MV-4-11 (cell line): ENCODE data around the gene NCOA1.
A peak's percentile ranks its signal among the peaks of the same experiment; 100 is the strongest.
"Not testable (repeated sequence)": the region's sequence is repeated elsewhere in the genome, so short reads cannot be mapped to it uniquely, and the experiment has no call there.

Experiments
- DNase-seq: peaks from one replicate; lab custom pipeline; 2025; lab: John Stamatoyannopoulos, UW

NCOA1 gene

DNA sequence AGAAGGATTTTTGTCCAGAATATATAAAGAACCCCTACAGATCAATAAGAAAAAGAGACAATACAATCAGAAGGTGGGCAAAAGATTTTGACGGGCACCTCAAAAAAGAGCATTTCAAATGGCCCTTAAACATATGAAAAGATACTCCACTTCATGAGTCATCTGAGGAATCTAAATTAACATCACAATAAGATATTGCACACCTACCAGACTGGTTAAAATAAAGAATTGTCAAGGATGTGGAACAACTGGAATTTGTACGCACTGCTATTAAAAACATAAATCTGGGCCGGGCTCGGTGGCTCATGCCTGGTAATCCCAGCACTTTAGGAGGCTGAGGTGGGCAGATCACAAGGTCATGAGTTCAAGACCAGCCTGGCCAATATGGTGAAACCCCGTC lies 17.0 kb upstream of the NCOA1 start:
- DNase-seq, result no peak

DNA sequence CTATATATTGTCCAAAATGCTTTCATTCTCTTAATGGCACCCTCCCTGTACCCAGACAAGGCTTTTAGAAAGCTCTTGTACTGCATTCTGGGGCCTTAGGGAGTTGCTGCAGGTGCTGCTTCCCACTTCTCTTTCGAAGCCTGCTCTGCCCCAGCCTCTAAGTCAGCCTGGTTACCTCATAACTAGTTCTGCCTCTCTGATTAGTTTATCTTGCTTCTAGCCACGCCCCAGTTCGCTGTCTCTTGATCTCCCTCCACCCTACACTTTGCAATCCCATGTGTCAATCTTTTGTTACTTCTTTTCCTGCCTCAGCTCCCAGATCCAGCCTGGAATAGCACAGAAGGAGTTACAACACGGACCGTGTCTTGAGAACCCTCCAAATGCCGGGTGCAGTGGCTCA lies 13.8 kb upstream of the NCOA1 start:
- peak; percentile 69 for DNase-seq

DNA sequence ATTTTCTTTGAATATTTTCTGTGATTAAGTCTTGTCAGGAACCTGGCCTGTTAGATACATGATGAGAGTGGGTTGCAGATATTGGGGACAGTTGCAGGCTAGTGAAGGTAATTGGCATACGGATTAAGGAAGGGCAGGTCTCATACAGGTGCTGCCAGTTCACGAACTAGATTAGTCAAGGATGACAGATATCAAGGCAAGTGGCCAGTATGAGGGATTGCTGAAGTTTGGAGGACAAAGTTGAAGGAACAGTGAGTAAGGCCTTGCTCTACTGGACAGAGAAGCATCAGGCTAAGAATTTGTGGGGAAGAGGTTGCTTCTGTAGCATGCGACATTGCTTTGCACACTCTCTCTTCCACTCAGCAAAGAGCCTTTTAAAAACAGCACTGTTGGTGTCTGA lies 12.8 kb upstream of the NCOA1 start:
- no peak for DNase-seq

DNA sequence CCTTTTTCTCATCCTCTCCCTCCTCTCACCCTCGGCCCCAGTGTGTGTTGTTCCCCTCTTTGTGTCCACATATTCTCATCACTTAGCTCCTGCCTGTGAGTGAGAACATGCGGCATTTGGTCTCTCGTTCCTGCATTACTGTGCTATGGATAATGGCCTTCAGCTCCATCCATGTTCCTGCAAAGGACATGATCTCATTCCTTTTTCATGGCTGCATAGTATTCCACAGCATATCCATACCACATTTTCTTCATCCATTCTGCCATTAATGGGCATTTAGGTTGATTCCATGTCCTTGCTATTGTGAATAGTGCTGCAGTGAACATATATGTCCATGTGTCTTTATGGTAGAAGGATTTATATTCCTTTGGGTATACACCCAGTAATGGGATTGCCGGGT lies 10.8 kb upstream of the NCOA1 start:
- DNase-seq, result no peak

DNA sequence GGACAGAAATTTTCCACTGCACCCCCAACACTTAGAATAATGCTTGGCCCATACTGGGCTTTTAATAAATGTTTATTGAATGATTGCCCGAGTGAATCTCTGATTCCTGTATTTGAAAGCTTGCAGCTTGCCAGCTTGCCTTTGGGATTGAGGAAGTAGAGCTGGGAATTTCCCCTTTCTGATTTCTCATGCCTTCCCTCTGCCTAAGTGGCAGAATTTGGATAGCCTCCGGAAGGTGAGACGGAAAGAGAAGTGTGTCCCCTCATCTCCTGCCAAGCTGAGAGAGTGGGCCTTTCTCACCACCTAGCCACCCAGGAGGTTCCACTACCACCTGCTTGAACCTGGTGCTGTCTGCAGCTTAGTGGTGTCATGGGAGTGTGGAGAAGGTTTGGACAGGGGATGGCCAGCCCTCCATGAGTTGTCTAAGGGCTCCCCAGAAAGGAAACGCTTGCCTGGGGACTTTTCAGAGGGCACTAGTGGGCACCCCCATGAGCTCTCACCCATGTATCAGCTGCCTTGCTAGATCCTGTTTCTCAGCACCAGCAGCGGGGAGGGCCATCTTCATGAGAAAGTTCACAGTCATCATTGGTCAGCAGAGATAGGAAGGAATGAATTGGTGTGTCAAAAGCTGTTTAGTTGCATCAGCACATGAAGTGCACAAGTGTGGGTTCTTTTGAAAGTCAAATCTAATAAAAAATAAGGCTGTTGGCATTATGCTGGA lies 8.6 kb upstream of the NCOA1 start:
- peak; percentile 18 for DNase-seq

DNA sequence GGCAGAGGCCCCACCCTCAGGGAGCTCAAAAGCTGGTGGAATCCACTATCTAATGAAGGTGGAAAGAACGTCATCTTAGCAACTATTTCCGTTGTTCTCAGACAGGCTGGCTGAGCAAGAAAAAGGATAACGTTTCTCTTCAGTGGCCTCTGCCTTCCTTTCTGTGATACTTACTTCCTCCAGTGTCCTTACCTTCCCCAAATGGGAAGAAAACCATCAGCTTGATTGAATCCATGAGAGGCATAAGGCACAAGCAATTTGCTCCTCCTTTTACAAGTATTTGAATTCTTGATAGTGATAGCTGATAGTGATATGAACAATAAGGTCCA lies 8.1 kb upstream of the NCOA1 start:
- DNase-seq, result no peak

DNA sequence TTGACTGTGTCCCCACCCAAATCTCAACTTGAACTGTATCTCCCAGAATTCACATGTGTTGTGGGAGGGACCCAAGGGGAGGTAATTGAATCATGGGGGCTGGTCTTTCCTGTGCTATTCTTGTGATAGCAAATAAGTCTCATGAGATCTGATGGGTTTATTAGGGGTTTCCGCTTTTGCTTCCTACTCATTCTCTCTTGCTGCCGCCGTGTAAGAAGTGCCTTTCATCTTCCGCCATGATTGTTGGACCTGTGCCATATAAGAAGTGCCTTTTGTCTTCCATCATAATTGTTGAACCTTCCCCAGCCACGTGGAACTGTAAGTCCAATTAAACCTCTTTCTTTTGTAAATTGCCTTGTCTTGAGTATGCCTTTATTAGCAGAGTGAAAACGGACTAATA lies 6.4 kb upstream of the NCOA1 start:
- DNase-seq, result not testable (repeated sequence)

DNA sequence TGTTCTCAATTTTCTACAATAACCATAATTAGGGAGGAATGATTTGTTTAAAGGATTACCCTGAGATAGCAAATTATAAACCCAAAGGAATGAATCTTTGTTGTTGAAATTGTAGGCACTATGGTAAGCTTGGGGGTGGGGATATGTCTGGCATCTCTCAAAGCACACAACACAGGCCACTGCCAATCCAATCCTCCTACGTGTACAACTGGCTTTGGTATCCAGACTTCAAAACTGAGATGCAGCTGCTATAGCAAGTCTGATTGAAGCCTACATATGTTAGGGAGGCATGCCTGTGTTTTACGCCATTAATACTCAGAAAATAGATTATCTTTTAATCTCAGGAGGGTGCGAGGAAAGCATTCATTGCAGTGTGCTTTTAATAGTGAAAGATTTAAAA lies 5.9 kb upstream of the NCOA1 start:
- DNase-seq, result no peak

DNA sequence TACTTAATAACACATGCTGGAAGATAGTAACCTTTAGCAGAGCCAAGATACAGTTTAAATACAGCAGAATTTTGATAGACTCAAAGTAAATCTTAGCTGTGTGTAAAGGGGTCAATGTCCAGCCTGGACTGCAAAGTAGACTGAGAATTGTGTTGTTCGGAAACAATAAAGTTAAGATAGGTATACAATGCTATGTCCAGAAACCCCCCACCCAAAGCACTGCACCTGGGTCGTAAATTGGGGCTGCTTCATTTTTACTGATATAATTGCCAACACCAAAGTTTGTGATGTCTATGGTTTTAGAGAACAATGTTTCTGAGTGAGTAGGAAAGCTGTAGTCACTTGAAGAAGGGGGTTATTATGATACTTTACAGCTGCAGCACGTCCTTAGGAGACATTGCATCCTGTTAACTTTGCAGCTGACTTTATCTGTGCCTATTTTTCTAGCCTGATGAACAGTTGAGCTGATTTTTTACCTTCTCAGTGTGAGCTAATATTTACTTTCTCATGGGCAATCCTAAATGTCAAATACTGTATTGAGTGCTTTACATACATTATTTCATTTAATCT lies 4.3 kb upstream of the NCOA1 start:
- no peak for DNase-seq

DNA sequence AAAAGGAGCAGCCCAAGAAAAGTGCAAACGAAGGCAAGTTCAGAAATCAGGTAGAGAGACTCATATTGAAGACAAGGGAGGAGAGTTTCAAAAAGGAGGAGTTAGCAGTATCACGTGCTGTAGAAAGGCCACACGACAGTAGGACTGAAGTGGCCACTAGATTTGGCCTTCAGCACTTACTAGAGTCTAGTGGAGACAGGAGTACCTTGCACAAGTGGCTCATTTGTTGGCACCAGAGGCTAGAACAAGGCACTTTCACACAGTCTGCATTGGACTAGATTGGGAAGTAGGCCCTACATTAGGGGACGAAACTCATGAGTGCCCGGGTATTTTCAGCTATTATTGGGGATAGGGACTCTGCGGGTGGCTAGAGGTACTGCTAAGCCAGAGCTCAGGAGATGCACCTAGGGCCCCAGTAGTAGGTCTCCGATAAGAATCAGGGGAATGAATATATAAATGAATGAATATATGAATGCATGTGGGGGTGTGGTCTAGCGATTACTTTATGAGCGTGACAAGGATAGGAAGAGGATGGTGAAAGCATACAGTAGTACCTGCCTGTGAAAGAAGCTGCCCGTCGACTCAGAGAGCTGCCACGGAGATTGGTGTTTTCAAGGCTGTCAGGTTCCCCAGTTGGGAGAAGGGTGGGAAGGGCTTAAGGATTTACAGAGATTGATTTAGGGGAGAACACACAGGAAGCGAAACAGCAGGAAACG lies 1.4 kb upstream of the NCOA1 start:
- no peak for DNase-seq

DNA sequence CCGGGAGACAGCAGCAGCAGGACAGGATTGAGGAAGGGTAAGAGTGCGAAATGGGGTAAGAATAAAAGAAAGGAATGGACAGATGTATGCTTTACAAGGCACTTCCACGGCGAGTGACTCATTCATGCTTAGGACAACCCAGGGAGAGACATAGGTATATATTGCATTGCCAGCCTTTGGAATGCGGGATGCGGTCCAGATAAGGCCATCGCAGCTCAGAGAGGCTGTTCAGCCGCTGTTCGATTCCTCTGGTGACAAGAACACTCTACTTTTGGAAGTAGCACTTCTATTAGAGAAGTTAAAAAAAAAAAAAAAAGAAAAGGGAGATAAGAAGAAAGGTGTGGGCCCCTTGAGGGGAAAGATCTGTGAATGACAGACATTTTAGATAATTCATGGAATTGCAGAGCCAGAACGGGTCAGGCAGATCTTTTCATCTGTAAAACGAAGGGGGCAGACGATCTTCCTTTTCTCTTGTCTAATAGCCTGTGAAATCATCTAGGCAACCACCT lies 819 bp upstream of the NCOA1 start:
- no peak for DNase-seq

DNA sequence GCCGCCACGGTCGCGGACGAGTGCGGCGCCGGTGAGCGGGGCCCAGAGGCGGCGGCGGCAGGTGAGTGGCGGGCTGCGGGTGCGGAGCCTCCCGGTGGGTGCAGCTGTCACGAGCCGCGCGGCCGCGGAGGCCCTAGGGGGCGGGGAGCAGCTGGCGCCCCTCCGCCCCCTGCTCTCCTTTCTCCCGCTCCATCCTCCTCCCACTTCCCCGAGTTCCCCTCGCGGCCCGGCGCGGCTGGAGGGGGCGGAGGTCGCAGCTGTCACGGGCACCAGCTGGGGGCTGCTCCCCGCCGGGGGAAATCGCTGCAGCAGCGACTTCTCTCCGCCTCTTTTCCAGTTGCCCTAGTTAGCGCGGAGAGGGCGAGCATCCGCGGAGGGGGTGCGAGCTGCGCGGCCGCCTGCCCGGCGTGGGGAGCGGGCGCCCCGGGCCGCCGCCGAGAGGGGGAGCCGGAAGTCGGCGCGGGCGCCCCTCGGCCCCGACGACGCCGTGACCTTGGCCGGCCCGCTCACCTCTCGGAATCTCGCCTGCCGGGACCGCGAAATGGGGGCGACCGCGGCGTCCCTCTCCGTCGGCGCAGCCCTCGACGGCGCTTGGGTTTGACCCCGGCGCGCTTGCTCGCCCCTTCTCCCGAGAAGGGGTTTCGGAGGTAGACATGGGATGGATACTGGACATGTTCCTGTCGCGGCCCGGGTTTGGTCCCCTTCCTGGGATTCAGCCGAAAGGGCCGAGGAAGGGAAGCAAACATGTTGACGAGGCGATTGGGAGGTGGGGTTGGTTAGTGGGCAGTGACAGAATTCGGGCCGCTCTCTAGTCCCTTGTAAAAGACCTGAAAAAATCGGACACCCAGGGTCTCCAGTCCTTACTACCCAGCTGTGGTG lies 727 bp downstream of the NCOA1 start:
- DNase-seq, result no peak

DNA sequence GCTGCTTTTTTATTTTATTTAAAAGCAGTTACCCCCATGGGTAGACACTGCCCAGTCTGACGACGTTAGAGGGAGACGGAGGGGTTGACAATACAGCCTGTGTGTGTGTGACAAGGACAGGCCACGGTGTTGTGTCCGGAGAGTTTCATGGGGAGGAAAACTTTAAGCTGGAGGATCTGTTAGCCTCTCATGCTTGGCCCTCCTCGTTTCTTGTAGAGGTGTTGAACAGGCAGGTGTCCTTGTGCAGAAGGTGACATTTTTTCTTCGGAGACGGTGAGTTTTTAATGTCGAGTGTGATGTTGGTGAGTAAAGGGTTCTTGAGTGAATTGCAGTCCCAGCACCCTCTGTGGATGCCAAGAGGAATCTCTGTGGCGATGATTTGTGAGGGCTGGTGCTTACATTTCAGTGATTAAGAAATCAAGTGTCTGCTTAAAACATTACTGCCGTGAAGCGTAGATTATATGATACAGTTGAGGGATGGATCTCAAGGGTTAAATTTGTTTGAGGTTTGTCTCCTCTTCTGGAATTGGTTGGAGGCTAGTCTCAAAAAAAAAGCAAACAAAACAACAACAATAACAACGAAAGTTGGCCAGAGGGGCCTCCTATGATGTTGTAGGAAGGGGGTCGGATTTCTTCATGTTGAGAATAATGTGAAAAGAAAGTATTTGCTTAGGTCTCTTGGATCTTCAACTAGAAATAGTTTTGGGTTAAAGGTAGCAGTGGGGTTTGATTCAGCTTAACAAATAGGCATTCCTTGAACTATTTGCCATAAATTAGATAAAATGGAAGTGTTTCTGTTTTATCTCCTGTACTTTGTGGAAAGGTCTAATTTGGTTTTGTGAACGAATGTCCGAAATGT lies 1.6 kb downstream of the NCOA1 start:
- peak; percentile 16 for DNase-seq

DNA sequence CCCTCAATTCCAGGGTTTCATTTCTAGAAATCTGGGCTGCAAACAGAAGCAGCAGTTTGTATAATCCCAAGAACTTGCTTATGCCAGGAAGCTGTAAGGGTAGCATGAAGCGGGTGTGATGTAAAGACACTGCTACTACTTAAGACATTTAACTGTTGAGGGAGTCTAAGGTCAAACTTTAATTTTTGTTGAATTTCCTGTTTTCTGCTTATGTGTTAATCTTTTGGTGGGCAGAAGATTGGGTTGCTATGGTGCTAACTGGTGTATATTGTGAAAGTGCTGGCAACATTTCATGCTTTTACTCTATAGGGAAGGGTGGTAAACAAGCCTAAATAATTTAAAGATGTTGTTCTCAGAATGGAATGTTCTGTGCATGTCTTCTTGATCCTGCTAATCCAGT lies 2.7 kb downstream of the NCOA1 start:
- peak; percentile 83 for DNase-seq

DNA sequence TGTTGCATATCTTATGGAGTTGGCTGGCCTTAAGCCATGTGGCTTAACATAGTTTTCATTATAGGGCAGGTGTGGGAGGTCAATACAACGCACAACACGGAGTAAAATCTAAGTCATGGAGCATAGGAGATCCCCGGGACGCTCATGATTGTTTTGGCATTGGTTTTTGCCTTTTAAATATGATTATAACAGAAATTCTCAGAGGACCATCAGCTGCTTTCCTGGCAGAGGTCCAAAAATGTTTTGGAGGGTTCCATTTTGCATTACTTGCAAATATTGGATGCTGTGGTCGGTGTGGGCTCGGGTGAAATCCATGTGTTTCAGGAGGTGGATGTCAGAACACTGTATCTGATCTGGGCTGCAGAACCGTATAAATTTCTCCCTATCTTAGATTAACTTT lies 3.4 kb downstream of the NCOA1 start:
- DNase-seq, result no peak

DNA sequence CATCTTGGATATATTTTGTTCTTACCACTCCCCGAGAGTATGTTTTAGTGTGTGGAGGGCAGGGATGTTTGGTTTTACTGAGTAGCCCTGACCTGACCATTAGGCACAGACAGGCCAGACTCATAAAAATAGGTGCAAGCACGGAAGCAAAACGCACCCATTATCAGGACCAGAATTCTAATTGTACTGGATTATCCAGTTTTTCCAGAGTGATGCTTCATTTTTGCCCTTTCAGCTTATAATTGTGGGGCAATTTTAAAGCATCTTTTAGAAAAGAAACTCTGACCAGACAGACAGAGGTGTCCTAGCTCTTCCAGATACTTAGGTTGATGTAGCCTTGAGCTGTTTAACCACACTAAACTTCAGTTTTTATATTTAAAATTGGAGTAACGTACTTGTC lies 4.4 kb downstream of the NCOA1 start:
- no peak for DNase-seq

DNA sequence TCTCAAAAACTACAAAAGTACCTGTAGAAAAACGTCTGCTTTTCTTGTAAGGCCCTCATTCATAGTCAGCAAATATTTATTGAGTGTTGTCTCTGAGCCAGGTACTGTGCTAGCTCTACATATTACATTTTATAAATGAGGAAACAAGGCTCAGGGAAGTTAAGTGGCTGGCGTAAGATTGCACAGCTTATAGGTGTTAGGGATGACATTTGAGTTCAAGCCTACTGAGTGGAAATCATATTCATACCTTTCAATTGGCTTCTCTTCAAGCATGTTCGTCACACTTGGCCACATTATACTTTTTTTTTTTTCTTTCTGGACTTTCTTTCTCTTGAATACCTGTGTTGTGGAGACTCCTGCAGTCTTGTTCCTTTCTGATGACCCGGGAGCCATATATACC lies 5.9 kb downstream of the NCOA1 start:
- no peak for DNase-seq

DNA sequence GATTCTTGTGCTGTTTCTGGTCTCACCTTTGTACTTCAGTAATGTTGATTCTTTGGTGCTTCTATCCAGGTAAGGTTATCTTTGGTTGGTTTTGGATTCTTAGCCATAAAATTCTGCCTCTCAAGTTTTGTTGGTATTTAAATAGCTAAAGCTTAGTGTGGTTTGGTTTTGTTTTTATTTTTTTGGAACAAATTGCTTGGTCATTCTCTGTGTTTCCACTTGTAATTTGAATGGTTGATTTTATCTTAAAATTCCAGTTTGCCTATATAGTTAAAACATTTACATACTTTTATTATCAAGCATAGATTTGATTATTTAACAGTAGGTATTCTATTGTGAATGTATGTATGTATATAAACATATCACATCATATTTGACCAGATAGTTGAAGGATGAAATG lies 6.6 kb downstream of the NCOA1 start:
- no peak for DNase-seq

DNA sequence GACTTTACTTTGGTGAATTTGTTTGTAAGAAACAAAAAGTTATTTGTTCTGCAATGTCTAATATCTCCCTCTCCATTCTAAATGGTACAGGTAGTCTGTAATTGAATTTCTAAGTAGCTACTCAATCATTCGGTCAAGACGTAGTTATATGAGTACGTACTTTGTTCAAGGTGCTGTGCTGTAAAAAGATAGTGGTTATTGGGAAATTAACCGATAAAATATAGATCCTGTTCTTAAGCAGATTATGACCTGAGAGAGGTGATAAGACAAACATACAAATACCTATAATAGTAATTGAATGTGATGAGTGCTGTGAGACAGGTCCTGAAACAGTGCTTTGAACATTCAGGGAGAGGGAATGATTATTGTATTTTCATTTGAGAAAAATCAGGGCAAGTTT lies 7.1 kb downstream of the NCOA1 start:
- no peak for DNase-seq

DNA sequence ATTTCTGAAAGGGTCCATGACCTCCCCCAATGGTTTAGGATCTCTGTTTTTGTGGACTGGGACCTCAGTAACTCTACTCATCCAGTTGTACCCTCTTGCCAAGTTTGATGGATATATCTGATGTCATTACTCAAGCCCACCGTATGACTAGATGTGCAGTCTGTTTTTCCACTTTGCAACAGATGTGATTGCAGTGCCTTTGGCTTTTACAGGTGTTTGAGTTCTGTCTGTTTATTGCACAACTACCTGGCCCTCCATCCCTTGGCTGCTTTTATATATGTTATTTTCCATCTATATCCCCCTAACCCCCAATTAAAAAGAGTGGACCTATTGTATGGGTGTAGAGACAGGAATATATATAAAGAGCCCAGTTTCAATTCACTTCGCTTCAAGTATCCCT lies 10.8 kb downstream of the NCOA1 start:
- DNase-seq, result no peak

DNA sequence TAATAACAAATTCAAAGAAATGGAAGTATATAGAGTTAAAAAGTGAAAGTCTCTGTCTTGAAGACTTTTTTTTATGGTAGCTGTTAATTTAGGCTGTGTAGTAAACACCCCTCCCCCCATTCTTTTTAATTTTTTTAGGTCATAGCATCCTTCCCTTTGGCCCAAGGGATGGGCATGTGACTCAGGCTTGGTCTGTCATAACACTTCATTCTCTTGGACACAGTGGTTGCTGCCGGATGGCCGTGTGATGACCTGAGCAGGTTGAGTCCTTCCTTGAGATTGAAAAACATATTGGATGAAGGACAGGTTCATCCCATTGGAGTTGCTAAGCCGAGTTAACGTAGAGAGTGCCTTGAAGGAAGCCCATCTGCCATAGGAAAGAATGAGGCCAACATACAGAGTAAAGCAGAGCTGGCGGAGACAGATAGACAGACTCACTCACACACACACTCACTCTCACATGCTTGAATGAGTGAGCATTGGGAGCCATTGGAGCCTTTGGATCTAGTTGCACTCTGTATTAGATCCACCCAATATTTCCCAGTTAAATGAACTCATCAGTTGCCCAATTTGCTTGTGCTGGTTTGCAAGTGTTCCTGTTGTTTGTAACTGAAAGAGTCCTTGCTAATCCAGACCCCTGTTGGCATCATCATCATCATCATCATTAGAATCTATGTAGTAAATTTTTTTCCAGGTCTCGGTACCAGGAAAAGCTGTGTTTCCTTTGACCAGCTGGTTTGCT lies 14.7 kb downstream of the NCOA1 start:
- no peak for DNase-seq
